KOPT-K1 (cell line): ENCODE measurements around the gene RPL35A.
A peak's percentile ranks its signal among the peaks of the same experiment; 100 is the strongest.
"Not testable (repeated sequence)": the region's sequence is repeated elsewhere in the genome, so short reads cannot be mapped to it uniquely, and the experiment has no call there.

Experiments
- H3K27ac ChIP-seq: fragments of 200-600 bp; sonication (generic); 2 replicates; pipeline ENCODE4 v1.5.1; 2016; ENCODE audit warnings: antibody characterized with exemption, mild to moderate bottlenecking, low read depth, low read length; ENCODE audit not compliant: poor library complexity, severe bottlenecking
- H3K36me3 ChIP-seq: fragments of 200-600 bp; sonication (generic); 2 replicates; pipeline ENCODE4 v1.5.1; 2017; ENCODE audit warnings: antibody characterized with exemption, mild to moderate bottlenecking, low read length, moderate library complexity; ENCODE audit not compliant: insufficient read depth
- H3K9me3 ChIP-seq: fragments of 200-600 bp; sonication (generic); 2 replicates; pipeline ENCODE4 v1.5.1; 2017; ENCODE audit warnings: antibody characterized with exemption, low read length, mild to moderate bottlenecking; ENCODE audit not compliant: insufficient read depth, poor library complexity, severe bottlenecking

Gene RPL35A

GRCh38 chr3:197940745-197941384, 9.1 kb upstream of the RPL35A start:
- H3K27ac ChIP-seq: no peak overlapping the region

GRCh38 chr3:197942956-197943556, 6.9 kb upstream of the RPL35A start:
- H3K36me3 ChIP-seq: no peaks in the 10 kb centered on the region
- H3K27ac ChIP-seq: no peak overlapping the region
- no peaks in the 10 kb centered on the region for H3K9me3 ChIP-seq

More at GRCh38 chr3:197940745-197941384, 9.1 kb upstream of the RPL35A start:
- Histone ChIP-seq H3K9me3 (no peaks in the 10 kb centered on the region), H3K36me3 (no peaks in the 10 kb centered on the region)

GRCh38 chr3:197949191-197949777, 706 bp upstream of the RPL35A start:
- peaks cover 34% of the 10 kb centered on the region for H3K36me3 ChIP-seq
- peak overlapping the region; percentile 82 for H3K27ac ChIP-seq
- no peaks in the 10 kb centered on the region for H3K9me3 ChIP-seq

GRCh38 chr3:197950677-197951061, 679 bp downstream of the RPL35A start:
- peaks cover 48% of the 10 kb centered on the region for H3K36me3 ChIP-seq

GRCh38 chr3:197951392-197951990, 1.5 kb downstream of the RPL35A start:
- H3K36me3 ChIP-seq: peaks cover 56% of the 10 kb centered on the region
- no peaks in the 10 kb centered on the region for H3K9me3 ChIP-seq
- H3K27ac ChIP-seq: peak overlapping the region; percentile 82

More at GRCh38 chr3:197950677-197951061, 679 bp downstream of the RPL35A start:
- no peaks in the 10 kb centered on the region for H3K9me3 ChIP-seq
- H3K27ac ChIP-seq: peak overlapping the region; percentile 82

GRCh38 chr3:197952440-197952839, 2.5 kb downstream of the RPL35A start:
- Histone ChIP-seq H3K27ac (no peak overlapping the region), H3K36me3 (peaks cover 66% of the 10 kb centered on the region)

GRCh38 chr3:197953325-197953724, 3.3 kb downstream of the RPL35A start:
- Histone ChIP-seq H3K27ac (no peak overlapping the region), H3K36me3 (peaks cover 68% of the 10 kb centered on the region), H3K9me3 (no peaks in the 10 kb centered on the region)

More at GRCh38 chr3:197952440-197952839, 2.5 kb downstream of the RPL35A start:
- no peaks in the 10 kb centered on the region for H3K9me3 ChIP-seq

GRCh38 chr3:197953881-197954280, 3.9 kb downstream of the RPL35A start:
- peaks cover 68% of the 10 kb centered on the region for H3K36me3 ChIP-seq
- no peaks in the 10 kb centered on the region for H3K9me3 ChIP-seq
- no peak overlapping the region for H3K27ac ChIP-seq

GRCh38 chr3:197955892-197956477, 6.0 kb downstream of the RPL35A start:
- Histone ChIP-seq H3K9me3 (no peaks in the 10 kb centered on the region), H3K27ac (no peak overlapping the region), H3K36me3 (peaks cover 67% of the 10 kb centered on the region)

GRCh38 chr3:197956626-197956988, 6.6 kb downstream of the RPL35A start:
- Histone ChIP-seq H3K9me3 (no peaks in the 10 kb centered on the region), H3K36me3 (peaks cover 61% of the 10 kb centered on the region), H3K27ac (no peak overlapping the region)

GRCh38 chr3:197957790-197958133, 7.8 kb downstream of the RPL35A start:
- no peaks in the 10 kb centered on the region for H3K9me3 ChIP-seq
- peaks cover 49% of the 10 kb centered on the region for H3K36me3 ChIP-seq
- H3K27ac ChIP-seq: no peak overlapping the region

GRCh38 chr3:197958346-197958745, 8.4 kb downstream of the RPL35A start:
- H3K36me3 ChIP-seq: peaks cover 43% of the 10 kb centered on the region
- H3K27ac ChIP-seq: no peak overlapping the region
- H3K9me3 ChIP-seq: no peaks in the 10 kb centered on the region

- peaks cover 38% of the 10 kb centered on the region for H3K36me3 ChIP-seq
- H3K9me3 ChIP-seq, H3K27ac ChIP-seq: not testable (repeated sequence)
These were observed 8.9 kb downstream of the RPL35A start for GRCh38 chr3:197958848-197959247.

- Histone ChIP-seq H3K27ac (peak overlapping the region; percentile 57), H3K9me3 (no peaks in the 10 kb centered on the region), H3K36me3 (peaks cover 32% of the 10 kb centered on the region)
These were observed 9.5 kb downstream of the RPL35A start for GRCh38 chr3:197959500-197959890.
